HAP-1 (cell line): ENCODE data around the gene LRGUK.

Experiments
- DNase-seq, 2 experiments: peaks; one replicate each; pipeline ENCODE4 v3.0.0-alpha.2; 2016 to 2020; ENCODE audit warnings: low spot score in 2 of 2
- H3K27me3 ChIP-seq: fragments of 250-450 bp; sonication (Bioruptor Pico); 2 replicates; pipeline ENCODE4 v1.5.1; 2020; ENCODE audit warnings: low read depth, mild to moderate bottlenecking, moderate library complexity
- H3K36me3 ChIP-seq: fragments of 250-450 bp; sonication (Bioruptor Pico); replicated peaks from 2 replicates; pipeline ENCODE4 v1.5.1; 2020; ENCODE audit warnings: mild to moderate bottlenecking
- H3K4me1 ChIP-seq: fragments of 250-450 bp; sonication (Bioruptor Pico); 2 replicates; pipeline ENCODE4 v1.5.1; 2020; ENCODE audit warnings: mild to moderate bottlenecking
- H3K4me3 ChIP-seq: fragments of 250-450 bp; sonication (Bioruptor Pico); 2 replicates; pipeline ENCODE4 v1.5.1; 2020; ENCODE audit warnings: mild to moderate bottlenecking, moderate library complexity
- H3K9me3 ChIP-seq: fragments of 250-450 bp; sonication (Bioruptor Pico); 2 replicates; pipeline ENCODE4 v1.5.1; 2020; ENCODE audit warnings: mild to moderate bottlenecking, moderate library complexity
- in situ Hi-C: fragments of 300-500 bp; cut with MboI; formaldehyde crosslinking; loops from 3 replicates; pipeline ENCODE4 v1.14.3; 2020; ENCODE audit warnings: low sequenced_read_pairs, inconsistent platforms, mixed read lengths

Gene LRGUK

GRCh38 chr7:134105841-134106240, 21.3 kb upstream of the LRGUK start:
- Histone ChIP-seq H3K4me1 (peaks cover 14% of the 10 kb centered on the region), H3K4me3 (no peak overlapping the region), H3K9me3 (no peaks in the 10 kb centered on the region), H3K27me3 (no peaks in the 10 kb centered on the region), H3K36me3 (no peaks in the 10 kb centered on the region)
- in situ Hi-C loops: no loop called here
- DNase-seq: no peak

- in situ Hi-C loops: no loop called here
- Histone ChIP-seq H3K9me3 (no peaks in the 10 kb centered on the region), H3K36me3 (no peaks in the 10 kb centered on the region), H3K27me3 (no peaks in the 10 kb centered on the region), H3K4me1 (peaks cover 14% of the 10 kb centered on the region), H3K4me3 (no peak overlapping the region)
- DNase-seq: no peak
These were observed 18.3 kb upstream of the LRGUK start for GRCh38 chr7:134108802-134109201.

GRCh38 chr7:134113655-134114054, 13.5 kb upstream of the LRGUK start:
- in situ Hi-C loops: no loop called here
- no peaks in the 10 kb centered on the region for H3K9me3 ChIP-seq
- no peaks in the 10 kb centered on the region for H3K27me3 ChIP-seq
- no peak overlapping the region for H3K4me3 ChIP-seq
- no peaks in the 10 kb centered on the region; the same call in none of the 2 replicates for H3K4me1 ChIP-seq
- H3K36me3 ChIP-seq: no peaks in the 10 kb centered on the region
- DNase-seq: no peak

- no peaks in the 10 kb centered on the region for H3K9me3 ChIP-seq
- no peaks in the 10 kb centered on the region; the same call in none of the 2 replicates for H3K4me1 ChIP-seq
- in situ Hi-C loops: no loop called here
- no peak for DNase-seq
- no peak overlapping the region for H3K4me3 ChIP-seq
- no peaks in the 10 kb centered on the region for H3K36me3 ChIP-seq
- H3K27me3 ChIP-seq: no peaks in the 10 kb centered on the region
These were observed 12.1 kb upstream of the LRGUK start for GRCh38 chr7:134114992-134115391.

DNA sequence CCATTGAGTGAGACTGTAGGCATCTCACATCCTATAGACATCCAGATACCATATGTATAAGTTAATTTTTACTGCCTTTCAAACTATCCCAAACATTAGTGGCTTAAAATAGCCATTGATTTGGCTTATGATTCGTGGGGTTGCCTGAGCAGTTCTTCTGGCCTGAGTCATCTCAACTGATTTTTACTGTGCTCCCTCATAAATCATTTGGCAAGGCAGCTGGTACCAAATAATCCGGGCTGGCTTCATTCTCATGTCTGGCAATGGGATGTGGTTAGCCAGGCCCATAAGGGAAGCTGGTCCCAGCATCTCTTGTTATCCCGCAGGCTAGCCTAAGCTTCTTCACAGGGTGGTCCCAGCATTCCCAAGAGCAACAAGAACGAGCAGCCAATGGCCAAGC, 6.7 kb upstream of the LRGUK start:
- peaks cover 18% of the 10 kb centered on the region for H3K27me3 ChIP-seq
- in situ Hi-C loops: no loop called here
- no peaks in the 10 kb centered on the region for H3K4me1 ChIP-seq
- H3K36me3 ChIP-seq: no peaks in the 10 kb centered on the region
- DNase-seq: no peak
- H3K9me3 ChIP-seq: no peaks in the 10 kb centered on the region
- no peak overlapping the region for H3K4me3 ChIP-seq

- no peaks in the 10 kb centered on the region for H3K36me3 ChIP-seq
- H3K9me3 ChIP-seq: no peaks in the 10 kb centered on the region
- H3K4me1 ChIP-seq: peaks cover 4% of the 10 kb centered on the region
- no peak for DNase-seq
- peaks cover 18% of the 10 kb centered on the region for H3K27me3 ChIP-seq
- H3K4me3 ChIP-seq: no peak overlapping the region
- in situ Hi-C loops: no loop called here
These were observed 5.5 kb upstream of the LRGUK start for GRCh38 chr7:134121632-134122139.

GRCh38 chr7:134122980-134123379, 4.2 kb upstream of the LRGUK start:
- Histone ChIP-seq H3K9me3 (no peaks in the 10 kb centered on the region), H3K4me1 (peaks cover 8% of the 10 kb centered on the region), H3K4me3 (no peak overlapping the region), H3K36me3 (no peaks in the 10 kb centered on the region), H3K27me3 (peaks cover 18% of the 10 kb centered on the region)
- no peak for DNase-seq
- in situ Hi-C loops: no loop called here

GRCh38 chr7:134126146-134126545, 994 bp upstream of the LRGUK start:
- Histone ChIP-seq H3K4me3 (no peak overlapping the region), H3K36me3 (no peaks in the 10 kb centered on the region), H3K4me1 (peaks cover 32% of the 10 kb centered on the region), H3K27me3 (peaks cover 18% of the 10 kb centered on the region), H3K9me3 (no peaks in the 10 kb centered on the region)
- DNase-seq: no peak
- in situ Hi-C loops: no loop called here

- Histone ChIP-seq H3K4me3 (peak overlapping the region; percentile 44), H3K4me1 (peaks cover 32% of the 10 kb centered on the region), H3K27me3 (peaks cover 15% of the 10 kb centered on the region), H3K9me3 (no peaks in the 10 kb centered on the region), H3K36me3 (no peaks in the 10 kb centered on the region)
- in situ Hi-C loops: no loop called here
- DNase-seq: no peak
These were observed 559 bp upstream of the LRGUK start for GRCh38 chr7:134126596-134126965.

DNA sequence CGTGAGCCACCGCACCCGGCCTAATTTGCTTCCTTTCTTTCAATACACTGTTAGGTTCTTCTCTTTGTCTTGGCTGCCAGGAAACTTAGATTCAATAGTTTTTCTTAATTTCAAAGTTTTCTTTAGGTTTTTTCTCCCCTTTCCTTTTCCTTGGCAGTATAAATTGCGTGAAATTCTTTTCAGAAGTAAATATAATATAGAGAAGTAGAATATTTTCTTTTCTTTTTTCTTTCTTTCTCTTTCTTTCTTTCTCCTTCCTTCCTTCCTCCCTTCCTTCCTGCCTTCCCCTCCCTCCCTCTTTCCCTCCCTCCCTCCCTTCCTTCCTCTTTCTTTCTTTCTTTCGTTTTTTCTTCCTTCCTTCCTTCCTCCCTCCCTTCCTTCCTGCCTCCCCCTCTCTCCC, 1.7 kb downstream of the LRGUK start:
- H3K4me3 ChIP-seq: no peak overlapping the region
- H3K4me1 ChIP-seq: peaks cover 32% of the 10 kb centered on the region
- in situ Hi-C loops: no loop called here
- H3K36me3 ChIP-seq: no peaks in the 10 kb centered on the region
- 0 out of 2 replicates have a peak, but pooled peaks cover 3% of the 10 kb centered on the region for H3K27me3 ChIP-seq
- DNase-seq: no peak
- no peaks in the 10 kb centered on the region for H3K9me3 ChIP-seq

GRCh38 chr7:134129856-134130523, 2.9 kb downstream of the LRGUK start:
- in situ Hi-C loops: no loop called here
- peak; percentile 44 to 62 for DNase-seq
- Histone ChIP-seq H3K27me3 (0 out of 2 replicates have a peak, but pooled peaks cover 3% of the 10 kb centered on the region), H3K4me1 (peaks cover 32% of the 10 kb centered on the region), H3K9me3 (no peaks in the 10 kb centered on the region), H3K36me3 (no peaks in the 10 kb centered on the region), H3K4me3 (no peak overlapping the region)

- Histone ChIP-seq H3K36me3 (no peaks in the 10 kb centered on the region), H3K9me3 (no peaks in the 10 kb centered on the region), H3K4me1 (peaks cover 16% of the 10 kb centered on the region), H3K4me3 (no peak overlapping the region), H3K27me3 (no peaks in the 10 kb centered on the region)
- in situ Hi-C loops: no loop called here
- no peak for DNase-seq
These were observed 6.9 kb downstream of the LRGUK start for GRCh38 chr7:134134004-134134403.

GRCh38 chr7:134140889-134141867, 14.0 kb downstream of the LRGUK start:
- H3K27me3 ChIP-seq: no peaks in the 10 kb centered on the region; the same call in 1 of the 2 replicates

DNA sequence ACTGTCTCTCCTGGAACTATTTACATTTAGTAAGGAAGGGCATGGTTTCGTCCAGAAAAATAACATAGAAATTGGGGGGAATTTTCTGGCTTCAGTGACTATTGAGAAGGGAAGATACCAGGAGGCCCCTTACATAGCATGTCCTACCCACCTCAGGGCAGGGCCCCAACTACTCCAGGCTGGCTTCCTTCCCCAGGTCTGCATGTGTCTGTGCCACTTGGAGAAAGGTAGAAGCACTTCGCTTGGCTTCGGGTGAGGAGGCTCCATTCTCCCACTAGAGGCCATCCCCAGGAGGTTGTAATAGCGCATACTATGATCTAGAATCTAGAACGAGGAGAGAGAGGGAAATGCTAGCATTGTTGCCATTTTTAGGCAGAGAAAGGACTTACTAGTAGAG, 14.7 kb downstream of the LRGUK start:
- Histone ChIP-seq H3K27me3 (no peaks in the 10 kb centered on the region; the same call in 1 of the 2 replicates), H3K36me3 (no peaks in the 10 kb centered on the region), H3K4me1 (no peaks in the 10 kb centered on the region; the same call in 1 of the 2 replicates), H3K9me3 (no peaks in the 10 kb centered on the region), H3K4me3 (no peak overlapping the region)
- DNase-seq: no peak
- in situ Hi-C loops: no loop called here

More at GRCh38 chr7:134140889-134141867, 14.0 kb downstream of the LRGUK start:
- Histone ChIP-seq H3K36me3 (no peaks in the 10 kb centered on the region), H3K9me3 (no peaks in the 10 kb centered on the region), H3K4me3 (no peak overlapping the region), H3K4me1 (no peaks in the 10 kb centered on the region; the same call in 1 of the 2 replicates)
- peak; percentile 60 to 84 for DNase-seq
- in situ Hi-C loops: no loop called here
